HEK293T (cell line): Measurements from ENCODE around the gene UGT1A7.

Experiments
- CTCF ChIA-PET: fragments of 350-600 bp; formaldehyde crosslinking; extraction: SDS; loops from one replicate; lab custom pipeline; 2021; ENCODE audit warnings: antibody characterized with exemption, inconsistent platforms; lab: Yijun Ruan, JAX
- POLR2A ChIA-PET: fragments of 350-600 bp; formaldehyde crosslinking; extraction: SDS; loops from one replicate; lab custom pipeline; 2020; ENCODE audit warnings: antibody characterized with exemption, inconsistent platforms; lab: Yijun Ruan, JAX
- DNase-seq: peaks from one replicate; pipeline ENCODE4 v3.0.0; 2012; ENCODE audit warnings: mixed read lengths; ENCODE audit errors: extremely low spot score
- ARNT ChIP-seq: fragments of 450-650 bp; IDR thresholded peaks from 2 replicates; pipeline ENCODE4 v1.6.1; 2017; ENCODE audit warnings: mild to moderate bottlenecking
- BHLHE40 ChIP-seq: fragments of 450-650 bp; IDR thresholded peaks from 2 replicates; pipeline ENCODE4 v1.6.1; 2016; ENCODE audit warnings: mild to moderate bottlenecking, moderate library complexity, borderline replicate concordance
- CTBP1 ChIP-seq: fragments of 450-650 bp; IDR thresholded peaks from 2 replicates; pipeline ENCODE4 v1.6.1; 2016; ENCODE audit warnings: borderline replicate concordance
- ELF4 ChIP-seq: fragments of 450-650 bp; IDR thresholded peaks from 2 replicates; pipeline ENCODE4 v1.6.1; 2017; ENCODE audit warnings: antibody characterized with exemption
- FOXA1 ChIP-seq: fragments of 450-650 bp; IDR thresholded peaks from 2 replicates; pipeline ENCODE4 v1.6.1; 2016; ENCODE audit warnings: mild to moderate bottlenecking
- FOXK2 ChIP-seq: fragments of 450-650 bp; IDR thresholded peaks from 2 replicates; pipeline ENCODE4 v1.6.1; 2016; ENCODE audit warnings: mild to moderate bottlenecking
- FOXM1 ChIP-seq: fragments of 450-650 bp; IDR thresholded peaks from 2 replicates; pipeline ENCODE4 v1.6.1; 2017; ENCODE audit warnings: mild to moderate bottlenecking, borderline replicate concordance
- HDGF ChIP-seq: fragments of 450-650 bp; IDR thresholded peaks from 2 replicates; pipeline ENCODE4 v1.6.1; 2017; ENCODE audit warnings: antibody characterized with exemption, borderline replicate concordance
- L3MBTL2 ChIP-seq: fragments of 450-650 bp; conservative IDR thresholded peaks from 2 replicates; pipeline ENCODE4 v1.6.1; 2016; ENCODE audit warnings: mild to moderate bottlenecking
- LEF1 ChIP-seq: fragments of 450-650 bp; IDR thresholded peaks from 2 replicates; pipeline ENCODE4 v1.6.1; 2017; ENCODE audit warnings: mild to moderate bottlenecking, borderline replicate concordance
- NFRKB ChIP-seq: fragments of 450-650 bp; IDR thresholded peaks from 2 replicates; pipeline ENCODE4 v1.6.1; 2016; ENCODE audit warnings: mild to moderate bottlenecking, moderate library complexity
- PKNOX1 ChIP-seq: fragments of 450-650 bp; IDR thresholded peaks from 2 replicates; pipeline ENCODE4 v1.6.1; 2016
- SP1 ChIP-seq: fragments of 450-650 bp; IDR thresholded peaks from 2 replicates; pipeline ENCODE4 v1.6.1; 2017
- SUZ12 ChIP-seq: fragments of 450-650 bp; IDR thresholded peaks from 2 replicates; pipeline ENCODE4 v1.6.1; 2016; ENCODE audit warnings: mild to moderate bottlenecking
- TARDBP ChIP-seq: fragments of 450-650 bp; IDR thresholded peaks from 2 replicates; pipeline ENCODE4 v1.6.1; 2016
- ZNF384 ChIP-seq: fragments of 450-650 bp; IDR thresholded peaks from 2 replicates; pipeline ENCODE4 v1.6.1; 2016

Gene UGT1A7

GRCh38 chr2:233792720-233793119, 111.0 kb downstream of the UGT1A7 start:
- ChIA-PET CTCF (no interaction called here), POLR2A (no interaction called here)
- no peak for DNase-seq
- no peak for TF ChIP-seq NFRKB
- no peak for TF ChIP-seq FOXA1
- TF ChIP-seq FOXM1: no peak
- TF ChIP-seq ELF4: no peak
- no peak for TF ChIP-seq L3MBTL2
- TF ChIP-seq PKNOX1: no peak
- TF ChIP-seq ARNT: no peak
- TF ChIP-seq SUZ12: no peak
- no peak for TF ChIP-seq HDGF
- no peak for TF ChIP-seq TARDBP
- no peak for TF ChIP-seq ZNF384
- TF ChIP-seq LEF1: no peak
- TF ChIP-seq SP1: no peak
- no peak for TF ChIP-seq CTBP1
- no peak for TF ChIP-seq BHLHE40

- TF ChIP-seq SP1 (no peak), LEF1 (no peak), ARNT (no peak), TARDBP (no peak), FOXA1 (no peak), NFRKB (no peak), CTBP1 (no peak), SUZ12 (no peak), ZNF384 (no peak), BHLHE40 (no peak), HDGF (no peak)
- POLR2A ChIA-PET: no interaction called here
- CTCF ChIA-PET: no interaction called here
- no peak for DNase-seq
These were observed 111.9 kb downstream of the UGT1A7 start for GRCh38 chr2:233793465-233794127.

- no peak for TF ChIP-seq PKNOX1
- no peak for TF ChIP-seq SP1
- TF ChIP-seq BHLHE40: no peak
- no peak for TF ChIP-seq ELF4
- no peak for TF ChIP-seq FOXA1
- CTCF ChIA-PET: no interaction called here
These were observed 112.5 kb downstream of the UGT1A7 start for GRCh38 chr2:233794128-233794658.

GRCh38 chr2:233795735-233796171, 114.1 kb downstream of the UGT1A7 start:
- CTCF ChIA-PET: no interaction called here

More at GRCh38 chr2:233794128-233794658, 112.5 kb downstream of the UGT1A7 start:
- POLR2A ChIA-PET: no interaction called here
- no peak for DNase-seq

GRCh38 chr2:233796254-233796653, 114.6 kb downstream of the UGT1A7 start:
- ChIA-PET POLR2A (no interaction called here), CTCF (no interaction called here)
- no peak for TF ChIP-seq LEF1
- TF ChIP-seq FOXK2: no peak
- no peak for TF ChIP-seq SP1
- TF ChIP-seq ARNT: no peak
- TF ChIP-seq SUZ12: no peak
- TF ChIP-seq FOXM1: no peak
- no peak for DNase-seq

More at GRCh38 chr2:233795735-233796171, 114.1 kb downstream of the UGT1A7 start:
- DNase-seq: no peak
- POLR2A ChIA-PET: no interaction called here
- TF ChIP-seq FOXA1 (no peak), L3MBTL2 (no peak), ELF4 (no peak), NFRKB (no peak), HDGF (no peak), PKNOX1 (no peak), FOXM1 (no peak), TARDBP (no peak), LEF1 (no peak), SP1 (no peak), ARNT (no peak), ZNF384 (no peak), SUZ12 (no peak)

GRCh38 chr2:233798335-233799086, 116.8 kb downstream of the UGT1A7 start:
- POLR2A ChIA-PET: no interaction called here
- DNase-seq: no peak
- CTCF ChIA-PET: no interaction called here
- TF ChIP-seq LEF1: no peak
- TF ChIP-seq FOXM1: no peak
- TF ChIP-seq SP1: no peak
- no peak for TF ChIP-seq ELF4
- no peak for TF ChIP-seq FOXK2
- no peak for TF ChIP-seq ARNT
- TF ChIP-seq PKNOX1: no peak
- no peak for TF ChIP-seq FOXA1
- no peak for TF ChIP-seq SUZ12
- TF ChIP-seq ZNF384: no peak
- TF ChIP-seq TARDBP: no peak
- TF ChIP-seq NFRKB: no peak
- TF ChIP-seq CTBP1: no peak
- no peak for TF ChIP-seq BHLHE40
- no peak for TF ChIP-seq HDGF
- TF ChIP-seq L3MBTL2: no peak
